K562 (cell line): Measurements from ENCODE around the gene KRT28. TPM values are rescaled to one million over a fixed set of nuclear protein-coding genes. Genes with fewer than 3 reads are reported as not detected.

Source experiments
- ATAC-seq: fragments of 200-7000 bp; cut with Tn5 transposase; 3 replicates; pipeline ENCODE4 v1.9.1; 2020; ENCODE audit warnings: moderate library complexity
- BruUV-seq: library from RNA; stranded (reverse); fragments of 400-500 nt; replicated peaks from 2 replicates; lab custom pipeline; 2021; lab: Mats Ljungman, UMichigan
- CTCF ChIA-PET: fragments of 300-600 bp; formaldehyde crosslinking; extraction: SDS; loops from one replicate; lab custom pipeline; 2021; ENCODE audit warnings: low intra/inter-chr PET ratio; lab: Yijun Ruan, JAX
- POLR2A ChIA-PET: fragments of 300-600, 350-650 bp; sonication (Branson Sonifier 250); formaldehyde crosslinking; extraction: SDS; loops from one replicate; lab custom pipeline; 2021; ENCODE audit warnings: antibody characterized with exemption, inconsistent platforms; lab: Yijun Ruan, JAX
- DNase-seq, 4 experiments: peaks; one replicate each; pipeline versions ENCODE4 v3.0.0 to v3.0.0-alpha.2; 2011 to 2018; ENCODE audit warnings: low spot score in 3 of 4, mixed read lengths in 3 of 4; ENCODE audit errors: extremely low read depth in 1 of 4
- FAIRE-seq: peaks from 2 replicates; lab custom pipeline; 2011; peaks lifted over from hg19 to GRCh38; lab: Jason Lieb, UNC
- H2AFZ ChIP-seq: 2 replicates; pipeline ENCODE4 v1.6.0; 2011; ENCODE audit warnings: low read depth, low read length, control low read depth, inconsistent platforms
- H3K27ac ChIP-seq: fragments of 200-600 bp; 3 replicates; pipeline ENCODE4 v1.8.0; 2011; ENCODE audit warnings: low read depth, mild to moderate bottlenecking, control low read depth, inconsistent platforms, low read length, moderate library complexity, mixed read lengths; ENCODE audit errors: extremely low read depth
- H3K27me3 ChIP-seq, 2 experiments: fragments of 300-600 bp in 1 of 2; 2 replicates in 1 of 2; 3 replicates in 1 of 2; pipeline versions ENCODE4 v1.6.0 to v1.8.0; 2011; ENCODE audit warnings: inconsistent platforms in 2 of 2, low read length in 2 of 2, mild to moderate bottlenecking in 1 of 2, mixed read lengths in 1 of 2, moderate library complexity in 1 of 2; ENCODE audit not compliant: control insufficient read depth in 2 of 2, insufficient read depth in 2 of 2
- H3K36me3 ChIP-seq: fragments of 300-600 bp; 3 replicates; pipeline ENCODE4 v1.8.0; 2011; ENCODE audit warnings: mild to moderate bottlenecking, low read length, inconsistent platforms; ENCODE audit not compliant: control insufficient read depth, insufficient read depth
- H3K4me1 ChIP-seq, 2 experiments: fragments of 200-600 bp in 1 of 2; replicated peaks in 1 of 2; 2 replicates in 1 of 2; 3 replicates in 1 of 2; pipeline versions ENCODE4 v1.5.1 to v1.8.0; 2011; ENCODE audit warnings: inconsistent platforms in 2 of 2, low read length in 2 of 2, mild to moderate bottlenecking in 1 of 2, mixed read lengths in 1 of 2, moderate library complexity in 1 of 2; ENCODE audit not compliant: control insufficient read depth in 2 of 2, insufficient read depth in 2 of 2
- H3K4me2 ChIP-seq: 2 replicates; pipeline ENCODE4 v1.6.1; 2011; ENCODE audit warnings: low read length, control low read depth, inconsistent platforms, mixed read lengths; ENCODE audit not compliant: insufficient read depth
- H3K4me3 ChIP-seq: fragments of 200-600 bp; sonication (generic), shearing (Covaris generic); 2 replicates; pipeline ENCODE4 v1.5.1; 2016; ENCODE audit warnings: control low read depth, inconsistent platforms
- H3K79me2 ChIP-seq: fragments of 200-600 bp; 3 replicates; pipeline ENCODE4 v1.8.0; 2011; ENCODE audit warnings: low read length, inconsistent platforms; ENCODE audit not compliant: control insufficient read depth, insufficient read depth
- H3K9ac ChIP-seq, 2 experiments: 2 replicates each; pipeline versions ENCODE4 v1.6.0 to v1.6.1; 2011; ENCODE audit warnings: low read depth in 2 of 2, low read length in 2 of 2, control low read depth in 1 of 2, inconsistent platforms in 1 of 2, mild to moderate bottlenecking in 1 of 2, mixed read lengths in 1 of 2; ENCODE audit not compliant: insufficient read depth in 1 of 2
- H3K9me1 ChIP-seq: one replicate; pipeline ENCODE4 v1.6.0; 2011; ENCODE audit warnings: inconsistent platforms, mild to moderate bottlenecking, low read length, moderate library complexity; ENCODE audit not compliant: control insufficient read depth, insufficient read depth
- H3K9me3 ChIP-seq: replicated peaks from 2 replicates; pipeline ENCODE4 v1.5.1; 2011; ENCODE audit warnings: low read depth, low read length, inconsistent platforms; ENCODE audit not compliant: control insufficient read depth, insufficient read depth
- H4K20me1 ChIP-seq: replicated peaks from 2 replicates; pipeline ENCODE4 v1.6.1; 2011; ENCODE audit warnings: low read length, inconsistent platforms, mixed read lengths; ENCODE audit not compliant: control insufficient read depth, insufficient read depth
- CCAR2 ChIP-seq: fragments of 200-400 bp; formaldehyde crosslinking; IDR thresholded peaks from 2 replicates; pipeline ENCODE4 v1.6.1; 2017; ENCODE audit warnings: mild to moderate bottlenecking, low read depth, low read length
- FOXP1 ChIP-seq: sonication (generic); formaldehyde crosslinking; IDR thresholded peaks from 2 replicates; pipeline ENCODE4 v1.8.0; 2022; ENCODE audit warnings: mild to moderate bottlenecking, missing genetic modification reagents
- GATAD2B ChIP-seq: fragments of 450-650 bp; IDR thresholded peaks from 2 replicates; pipeline ENCODE4 v1.6.1; 2017; ENCODE audit warnings: mild to moderate bottlenecking, borderline replicate concordance
- KAT8 ChIP-seq: fragments of 450-650 bp; IDR thresholded peaks from 2 replicates; pipeline ENCODE4 v1.6.1; 2016; ENCODE audit warnings: low read depth, mild to moderate bottlenecking
- RAD21 ChIP-seq, 2 experiments: fragments of 250-450 bp in 1 of 2; fragments of 450-650 bp in 1 of 2; sonication (Bioruptor Pico) in 1 of 2; formaldehyde crosslinking in 1 of 2; IDR thresholded peaks in 1 of 2; conservative IDR thresholded peaks in 1 of 2; 2 replicates each; pipeline versions ENCODE4 v1.4.0 to v1.8.0; 2020 to 2022; ENCODE audit warnings: mild to moderate bottlenecking in 2 of 2, moderate library complexity in 1 of 2
- WGBS: fragments of 100-300 bp; shearing (Covaris generic); methylation state at CpG from one replicate; pipeline ENCODE4 v1.1.6; 2016; ENCODE audit warnings: low coverage, mixed read lengths; ENCODE audit not compliant: insufficient coverage; ENCODE audit errors: missing lambda C conversion rate; 5-methylcytosine and 5-hydroxymethylcytosine counted together
- in situ Hi-C: fragments of 300-500 bp; cut with MboI; formaldehyde crosslinking; loops from 4 replicates; pipeline ENCODE4 v1.15.0; 2018; ENCODE audit warnings: inconsistent platforms, mixed read lengths
- intact Hi-C: fragments of 100-400 bp; cut with micrococcal nuclease; formaldehyde crosslinking; loops from 2 replicates; pipeline ENCODE4 v1.14.2; 2022
- polyA plus RNA-seq, 8 experiments: library from polyadenylated mRNA; depleted of rRNA in 4 of 8; stranded (reverse) in 5 of 8; unstranded in 3 of 8; fragments of >200 nt; fragmentation: Nextera tagmentation in 2 of 8; fragmentation: Illumina TruSeq in 1 of 8; extraction: Ambion mirVana in 2 of 8; extraction: Trizol in 1 of 8; gene quantifications; 2 replicates each; pipeline versions ENCODE4 v1.2.1 to v1.2.3, GENCODE V29; 2011 to 2014; ENCODE audit warnings: inconsistent platforms in 1 of 8, missing spikeins in 1 of 8
- total RNA-seq, 7 experiments: library from RNA; depleted of rRNA in 6 of 7; stranded (reverse); fragments of >200 nt in 6 of 7; fragmentation: Illumina TruSeq in 2 of 7; extraction: Trizol in 2 of 7; gene quantifications; 2 replicates each; pipeline versions ENCODE4 v1.2.1 to v1.2.3, GENCODE V29; 2011 to 2021; ENCODE audit warnings: low replicate concordance in 1 of 7

The KRT28 gene
- total and polyA plus RNA-seq, 9 of the 15 experiments (the other 6 are each of a cell fraction or from before 2014, with no cell fraction given) = not detected

- TF ChIP-seq FOXP1 (CRISPR knock-in tag) (no peak), RAD21 (CRISPR knock-in tag; conservative IDR thresholded peaks at IDR 0.05 in 1 of 2, IDR thresholded peaks at IDR 0.05 in 1 of 2) (no peak)
- TF ChIP-seq, all 486 proteins: peak for 0
- no peak overlapping the region for H2AFZ ChIP-seq
- no peaks in the 10 kb centered on the region for H4K20me1 ChIP-seq
- H3K9ac ChIP-seq = no peak overlapping the region
- DNase-seq (no peak), FAIRE-seq (no peak), ATAC-seq (no peak)
- H3K4me2 ChIP-seq = no peak overlapping the region
- no peak overlapping the region for H3K4me3 ChIP-seq
- CTCF ChIA-PET = no interaction called here
- no peaks in the 10 kb centered on the region for H3K9me3 ChIP-seq
- peaks cover 0 to 5% of the 10 kb centered on the region in 2 experiments; a peak in 1 of 5 replicates for H3K4me1 ChIP-seq
- no peak overlapping the region for H3K27ac ChIP-seq
- intact Hi-C loops (no loop called here), in situ Hi-C loops (no loop called here)
- POLR2A ChIA-PET = interaction anchor here (0.6 kb wide), 1 partner anchor 390 kb away, joined by 3 read pairs; no protein-coding TSS in a partner anchor
- WGBS = 3% methylated on average over 10 of the region's 10 CpGs
- no TSS peak for BruUV-seq
- H3K27me3 ChIP-seq = peaks cover 25 to 41% of the 10 kb centered on the region in 2 experiments
- H3K9me1 ChIP-seq = no peaks in the 10 kb centered on the region
- H3K79me2 ChIP-seq = no peaks in the 10 kb centered on the region
- H3K36me3 ChIP-seq = no peaks in the 10 kb centered on the region
These were observed 4.6 kb downstream of the KRT28 start for GRCh38 chr17:40795019-40795667.

- H2AFZ ChIP-seq = no peak overlapping the region
These were observed 5.3 kb downstream of the KRT28 start for GRCh38 chr17:40794466-40794865.

More at GRCh38 chr17:40794466-40794865, 5.3 kb downstream of the KRT28 start:
- Histone ChIP-seq H3K4me3 (no peak overlapping the region), H3K79me2 (no peaks in the 10 kb centered on the region), H3K27me3 (peaks cover 25 to 38% of the 10 kb centered on the region in 2 experiments), H3K4me1 (peaks cover 0 to 5% of the 10 kb centered on the region in 2 experiments; a peak in 1 of 5 replicates)
- ATAC-seq (no peak), DNase-seq (no peak)
- CTCF ChIA-PET = no interaction called here
- TF ChIP-seq CCAR2 (no peak), GATAD2B (no peak), KAT8 (no peak)
- TF ChIP-seq, all 486 proteins: peak for 0
- no TSS peak for BruUV-seq
- no peaks in the 10 kb centered on the region for H4K20me1 ChIP-seq
- WGBS = 16% methylated on average over 2 of the region's 2 CpGs
- H3K4me2 ChIP-seq = no peak overlapping the region
- H3K9ac ChIP-seq = no peak overlapping the region
- in situ Hi-C loops (loop anchor here (5.0 kb wide), 1 partner anchor 177 kb away; no protein-coding TSS in a partner anchor), intact Hi-C loops (no loop called here)
- no peaks in the 10 kb centered on the region for H3K9me1 ChIP-seq
- no peak overlapping the region for H3K27ac ChIP-seq
- no peak for FAIRE-seq
- POLR2A ChIA-PET = no interaction called here
- no peaks in the 10 kb centered on the region for H3K36me3 ChIP-seq
- H3K9me3 ChIP-seq = no peaks in the 10 kb centered on the region
